OCI-M1 (cell line): Measurements from ENCODE around the gene RAB8B.

Experiments used
- DNase-seq: peaks from one replicate; lab custom pipeline; 2025; lab: John Stamatoyannopoulos, UW

Gene RAB8B

DNA sequence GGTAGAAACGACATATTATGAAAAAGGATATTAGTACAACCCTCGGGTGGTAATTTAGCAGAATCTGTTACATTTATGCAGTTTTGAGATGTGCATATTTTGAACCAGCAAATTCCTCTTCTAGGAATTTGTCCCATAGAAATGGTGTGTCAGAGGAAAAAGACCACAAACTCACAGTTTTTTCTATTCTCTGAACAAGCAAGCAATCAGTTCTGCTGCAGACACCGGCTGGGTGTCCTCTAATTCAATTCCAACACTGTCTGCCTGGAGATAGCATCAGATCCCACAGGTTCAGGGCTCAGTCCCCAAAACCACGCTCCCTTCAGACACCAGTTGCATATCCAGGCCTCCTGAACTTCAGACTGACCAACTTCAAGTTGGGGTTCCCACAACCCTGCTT lies 124.4 kb downstream of the RAB8B start:
- DNase-seq, result no peak

DNA sequence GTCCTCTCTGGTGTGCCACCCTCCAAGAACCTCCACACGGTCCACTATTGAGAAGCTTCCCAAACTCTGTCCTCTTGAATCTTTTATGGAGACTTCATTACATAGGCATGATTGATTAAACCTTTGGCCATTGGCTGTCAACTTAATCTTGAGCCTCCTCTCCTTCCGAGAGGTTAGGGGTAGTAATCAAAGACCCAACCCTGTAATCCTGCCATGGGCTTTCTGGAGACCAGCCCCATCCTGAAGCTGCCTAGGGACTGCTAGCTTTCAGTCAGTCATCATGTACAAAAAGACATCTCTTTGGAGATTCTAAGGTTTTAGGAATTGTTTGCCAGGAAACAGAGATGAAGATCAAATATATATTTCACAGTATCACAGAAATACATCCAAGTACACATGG lies 125.0 kb downstream of the RAB8B start:
- no peak for DNase-seq
